HG02884 (cell line): ENCODE data around the gene COL9A2.

Experiments
- ATAC-seq: cut with Tn5 transposase; IDR thresholded peaks from one replicate; pipeline ENCODE4 v1.9.1; 2021; ENCODE audit warnings: mild to moderate bottlenecking, moderate library complexity; ENCODE audit not compliant: unreplicated experiment

The COL9A2 gene

GRCh38 chr1:40318970-40319621 lies 2.0 kb upstream of the COL9A2 start:
- no peak for ATAC-seq

- no peak for ATAC-seq
These were observed 1.4 kb upstream of the COL9A2 start for GRCh38 chr1:40318476-40318875.

GRCh38 chr1:40317394-40318074 lies 448 bp upstream of the COL9A2 start:
- no peak for ATAC-seq

GRCh38 chr1:40315795-40316594 lies 1.1 kb downstream of the COL9A2 start:
- no peak for ATAC-seq

GRCh38 chr1:40315239-40315794 lies 1.8 kb downstream of the COL9A2 start:
- peak; percentile 39 for ATAC-seq

GRCh38 chr1:40314721-40315238 lies 2.3 kb downstream of the COL9A2 start:
- ATAC-seq: no peak

- no peak for ATAC-seq
These were observed 2.9 kb downstream of the COL9A2 start for GRCh38 chr1:40313958-40314720.

- ATAC-seq: no peak
These were observed 3.6 kb downstream of the COL9A2 start for GRCh38 chr1:40313329-40313957.

GRCh38 chr1:40312238-40313205 lies 4.6 kb downstream of the COL9A2 start:
- ATAC-seq: no peak

GRCh38 chr1:40311692-40312091 lies 5.4 kb downstream of the COL9A2 start:
- no peak for ATAC-seq

GRCh38 chr1:40310983-40311642 lies 6.0 kb downstream of the COL9A2 start:
- no peak for ATAC-seq

GRCh38 chr1:40310129-40310461 lies 7.0 kb downstream of the COL9A2 start:
- no peak for ATAC-seq

GRCh38 chr1:40309374-40310128 lies 7.5 kb downstream of the COL9A2 start:
- no peak for ATAC-seq

- no peak for ATAC-seq
These were observed 8.9 kb downstream of the COL9A2 start for GRCh38 chr1:40308036-40308727.

GRCh38 chr1:40307186-40307585 lies 9.9 kb downstream of the COL9A2 start:
- no peak for ATAC-seq

GRCh38 chr1:40306296-40306695 lies 10.8 kb downstream of the COL9A2 start:
- ATAC-seq: no peak

- no peak for ATAC-seq
These were observed 11.2 kb downstream of the COL9A2 start for GRCh38 chr1:40305871-40306270.
